ENCODE results near the gene DNAJC17.

DNAJC17 gene

GRCh38 chr15:40854161-40854560 lies 46.9 kb upstream of the DNAJC17 start:
- H4K91ac ChIP-seq (ENCODE audit: low read depth, low read length, poor library complexity) = no peak overlapping the region
- H3K4me1 ChIP-seq (ENCODE audit: control insufficient read depth in 2 of 2, insufficient read depth in 1 of 2, low read depth in 1 of 2, low read length in 2 of 2) = peaks cover 0 to 2% of the 10 kb centered on the region in 2 donors
- H3K4me2 ChIP-seq (ENCODE audit: insufficient read depth, low read length, poor library complexity, severe bottlenecking) = no peak overlapping the region
- no CpG with 5 or more reads among the region's 10 CpGs for WGBS, 2 donors (ENCODE audit: extremely low coverage in 2 of 2, insufficient read length in 2 of 2, insufficient replicate concordance in 1 of 2)
- H3K79me1 ChIP-seq (ENCODE audit: low read depth, low read length) = no peaks in the 10 kb centered on the region
- H3K9ac ChIP-seq (ENCODE audit: low read depth, low read length, poor library complexity) = no peak overlapping the region
- no peak overlapping the region for H3K14ac ChIP-seq (ENCODE audit: low read length)
- no peak overlapping the region for H2BK5ac ChIP-seq (ENCODE audit: low read length)
- H2AK5ac ChIP-seq (ENCODE audit: low read depth, low read length) = no peak overlapping the region
- no peak overlapping the region for H3K4ac ChIP-seq (ENCODE audit: low read length)
- H3K4me3 ChIP-seq (ENCODE audit: low read length in 2 of 2) = no peak overlapping the region
- no peak for DNase-seq (ENCODE audit: low spot score)
- H3K23ac ChIP-seq (ENCODE audit: low read depth, low read length, poor library complexity) = no peak overlapping the region
- no peak overlapping the region for H2BK15ac ChIP-seq (ENCODE audit: low read length)
- H3K27ac ChIP-seq (replicated peaks; ENCODE audit: low read length) = no peak overlapping the region
- H3K9me3 ChIP-seq (replicated peaks in 1 of 2; ENCODE audit: control insufficient read depth in 2 of 2, insufficient read depth in 1 of 2, low read depth in 1 of 2, low read length in 2 of 2) = no peaks in the 10 kb centered on the region
- no peak overlapping the region for H2BK120ac ChIP-seq (ENCODE audit: low read depth, low read length)
- H2AFZ ChIP-seq (ENCODE audit: low read length) = no peak overlapping the region
- no peak overlapping the region for H3K18ac ChIP-seq (ENCODE audit: low read length)
- no peak overlapping the region for H2BK12ac ChIP-seq (ENCODE audit: low read length)
- no peak overlapping the region for H4K8ac ChIP-seq (ENCODE audit: low read depth, low read length)
- H3K36me3 ChIP-seq (replicated peaks in 1 of 2; ENCODE audit: control insufficient read depth in 2 of 2, insufficient read depth in 2 of 2, low read length in 2 of 2) = no peaks in the 10 kb centered on the region
- H3K27me3 ChIP-seq (ENCODE audit: control insufficient read depth in 3 of 3, insufficient read depth in 3 of 3, low read depth in 1 of 3, low read length in 3 of 3) = peaks cover 0 to 39% (median 0%) of the 10 kb centered on the region in 3 experiments

- no peak overlapping the region for H3K18ac ChIP-seq (ENCODE audit: low read length)
- H2BK12ac ChIP-seq (ENCODE audit: low read length) = no peak overlapping the region
- H2BK15ac ChIP-seq (ENCODE audit: low read length) = no peak overlapping the region
- H3K4me2 ChIP-seq (ENCODE audit: insufficient read depth, low read length, poor library complexity, severe bottlenecking) = no peak overlapping the region
- no peak overlapping the region for H3K27ac ChIP-seq (replicated peaks; ENCODE audit: low read length)
- H2AFZ ChIP-seq (ENCODE audit: low read length) = no peak overlapping the region
- no peak overlapping the region for H2BK5ac ChIP-seq (ENCODE audit: low read length)
- no peak for DNase-seq (ENCODE audit: low spot score)
- peaks cover 0 to 2% of the 10 kb centered on the region in 2 donors for H3K4me1 ChIP-seq (ENCODE audit: control insufficient read depth in 2 of 2, insufficient read depth in 1 of 2, low read depth in 1 of 2, low read length in 2 of 2)
- no CpG with 5 or more reads among the region's 16 CpGs for WGBS, 2 donors (ENCODE audit: extremely low coverage in 2 of 2, insufficient read length in 2 of 2, insufficient replicate concordance in 1 of 2)
- no peaks in the 10 kb centered on the region for H3K36me3 ChIP-seq (replicated peaks in 1 of 2; ENCODE audit: control insufficient read depth in 2 of 2, insufficient read depth in 2 of 2, low read length in 2 of 2)
- no peaks in the 10 kb centered on the region for H3K79me1 ChIP-seq (ENCODE audit: low read depth, low read length)
- no peak overlapping the region for H3K9ac ChIP-seq (ENCODE audit: low read depth, low read length, poor library complexity)
- H3K23ac ChIP-seq (ENCODE audit: low read depth, low read length, poor library complexity) = no peak overlapping the region
- H3K9me3 ChIP-seq (replicated peaks in 1 of 2; ENCODE audit: control insufficient read depth in 2 of 2, insufficient read depth in 1 of 2, low read depth in 1 of 2, low read length in 2 of 2) = no peaks in the 10 kb centered on the region
- no peak overlapping the region for H4K91ac ChIP-seq (ENCODE audit: low read depth, low read length, poor library complexity)
- H3K4ac ChIP-seq (ENCODE audit: low read length) = no peak overlapping the region
- peak overlapping the region; percentile 13 for H2AK5ac ChIP-seq (ENCODE audit: low read depth, low read length)
- H4K8ac ChIP-seq (ENCODE audit: low read depth, low read length) = no peak overlapping the region
- no peak overlapping the region for H3K4me3 ChIP-seq (ENCODE audit: low read length in 2 of 2)
- H3K27me3 ChIP-seq (ENCODE audit: control insufficient read depth in 3 of 3, insufficient read depth in 3 of 3, low read depth in 1 of 3, low read length in 3 of 3) = peaks cover 0 to 39% (median 0%) of the 10 kb centered on the region in 3 experiments
- no peak overlapping the region for H3K14ac ChIP-seq (ENCODE audit: low read length)
- no peak overlapping the region for H2BK120ac ChIP-seq (ENCODE audit: low read depth, low read length)
Measured at GRCh38 chr15:40853241-40853890, 46.1 kb upstream of the DNAJC17 start.

GRCh38 chr15:40852529-40852928 lies 45.3 kb upstream of the DNAJC17 start:
- DNase-seq (ENCODE audit: low spot score) = no peak
- H3K27me3 ChIP-seq (ENCODE audit: control insufficient read depth in 3 of 3, insufficient read depth in 3 of 3, low read depth in 1 of 3, low read length in 3 of 3) = peaks cover 0 to 43% (median 0%) of the 10 kb centered on the region in 3 experiments
- H3K27ac ChIP-seq (replicated peaks; ENCODE audit: low read length) = no peak overlapping the region
- no peaks in the 10 kb centered on the region for H3K9me3 ChIP-seq (replicated peaks in 1 of 2; ENCODE audit: control insufficient read depth in 2 of 2, insufficient read depth in 1 of 2, low read depth in 1 of 2, low read length in 2 of 2)
- no peak overlapping the region for H3K4ac ChIP-seq (ENCODE audit: low read length)
- no peak overlapping the region for H4K91ac ChIP-seq (ENCODE audit: low read depth, low read length, poor library complexity)
- no CpG with 5 or more reads among the region's 5 CpGs for WGBS, 2 donors (ENCODE audit: extremely low coverage in 2 of 2, insufficient read length in 2 of 2, insufficient replicate concordance in 1 of 2)
- H3K79me1 ChIP-seq (ENCODE audit: low read depth, low read length) = no peaks in the 10 kb centered on the region
- H3K36me3 ChIP-seq (replicated peaks in 1 of 2; ENCODE audit: control insufficient read depth in 2 of 2, insufficient read depth in 2 of 2, low read length in 2 of 2) = no peaks in the 10 kb centered on the region
- no peak overlapping the region for H4K8ac ChIP-seq (ENCODE audit: low read depth, low read length)
- no peak overlapping the region for H2BK12ac ChIP-seq (ENCODE audit: low read length)
- H3K18ac ChIP-seq (ENCODE audit: low read length) = no peak overlapping the region
- H3K4me2 ChIP-seq (ENCODE audit: insufficient read depth, low read length, poor library complexity, severe bottlenecking) = no peak overlapping the region
- H3K4me3 ChIP-seq (ENCODE audit: low read length in 2 of 2) = no peak overlapping the region
- no peak overlapping the region for H3K9ac ChIP-seq (ENCODE audit: low read depth, low read length, poor library complexity)
- no peak overlapping the region for H3K14ac ChIP-seq (ENCODE audit: low read length)
- H2BK5ac ChIP-seq (ENCODE audit: low read length) = no peak overlapping the region
- no peak overlapping the region for H2BK15ac ChIP-seq (ENCODE audit: low read length)
- H3K4me1 ChIP-seq (ENCODE audit: control insufficient read depth in 2 of 2, insufficient read depth in 1 of 2, low read depth in 1 of 2, low read length in 2 of 2) = peaks cover 4 to 5% of the 10 kb centered on the region in 2 donors
- H2AK5ac ChIP-seq (ENCODE audit: low read depth, low read length) = no peak overlapping the region
- H2AFZ ChIP-seq (ENCODE audit: low read length) = no peak overlapping the region
- no peak overlapping the region for H3K23ac ChIP-seq (ENCODE audit: low read depth, low read length, poor library complexity)
- H2BK120ac ChIP-seq (ENCODE audit: low read depth, low read length) = no peak overlapping the region

- no CpG with 5 or more reads among the region's 8 CpGs for WGBS, 2 donors (ENCODE audit: extremely low coverage in 2 of 2, insufficient read length in 2 of 2, insufficient replicate concordance in 1 of 2)
- Histone ChIP-seq H3K4me2 (ENCODE audit: insufficient read depth, low read length, poor library complexity, severe bottlenecking) (no peak overlapping the region), H3K27ac (replicated peaks; ENCODE audit: low read length) (no peak overlapping the region), H2AFZ (ENCODE audit: low read length) (no peak overlapping the region), H2BK5ac (ENCODE audit: low read length) (no peak overlapping the region), H3K79me1 (ENCODE audit: low read depth, low read length) (no peaks in the 10 kb centered on the region), H3K4me3 (ENCODE audit: low read length in 2 of 2) (no peak overlapping the region), H3K4ac (ENCODE audit: low read length) (no peak overlapping the region), H3K9ac (ENCODE audit: low read depth, low read length, poor library complexity) (no peak overlapping the region), H4K91ac (ENCODE audit: low read depth, low read length, poor library complexity) (no peak overlapping the region), H2AK5ac (ENCODE audit: low read depth, low read length) (no peak overlapping the region), H3K36me3 (replicated peaks in 1 of 2; ENCODE audit: control insufficient read depth in 2 of 2, insufficient read depth in 2 of 2, low read length in 2 of 2) (no peaks in the 10 kb centered on the region), H3K23ac (ENCODE audit: low read depth, low read length, poor library complexity) (no peak overlapping the region), H3K18ac (ENCODE audit: low read length) (no peak overlapping the region), H2BK15ac (ENCODE audit: low read length) (no peak overlapping the region), H2BK120ac (ENCODE audit: low read depth, low read length) (no peak overlapping the region), H3K9me3 (replicated peaks in 1 of 2; ENCODE audit: control insufficient read depth in 2 of 2, insufficient read depth in 1 of 2, low read depth in 1 of 2, low read length in 2 of 2) (no peaks in the 10 kb centered on the region), H4K8ac (ENCODE audit: low read depth, low read length) (no peak overlapping the region), H3K4me1 (ENCODE audit: control insufficient read depth in 2 of 2, insufficient read depth in 1 of 2, low read depth in 1 of 2, low read length in 2 of 2) (peaks cover 8 to 9% of the 10 kb centered on the region in 2 donors), H2BK12ac (ENCODE audit: low read length) (no peak overlapping the region), H3K27me3 (ENCODE audit: control insufficient read depth in 3 of 3, insufficient read depth in 3 of 3, low read depth in 1 of 3, low read length in 3 of 3) (peaks cover 0 to 47% (median 6%) of the 10 kb centered on the region in 3 experiments), H3K14ac (ENCODE audit: low read length) (peak overlapping the region; percentile 17)
- DNase-seq (ENCODE audit: low spot score) = no peak
Measured at GRCh38 chr15:40850576-40851112, 43.4 kb upstream of the DNAJC17 start.

Data from neuronal stem cell (in vitro differentiated cells).